VCaP (cell line): Measurements from ENCODE around the gene TMEM259.

Experiments
- H3K27ac ChIP-seq: fragments of 450-650 bp; 2 replicates; pipeline ENCODE4 v1.5.1; 2017
- TF ChIP-seq, protein P1 (sequence below): fragments of 450-650 bp; conservative IDR thresholded peaks from 2 replicates; pipeline ENCODE4 v1.5.1; 2017; ENCODE audit warnings: mild to moderate bottlenecking, moderate library complexity

Gene TMEM259

DNA sequence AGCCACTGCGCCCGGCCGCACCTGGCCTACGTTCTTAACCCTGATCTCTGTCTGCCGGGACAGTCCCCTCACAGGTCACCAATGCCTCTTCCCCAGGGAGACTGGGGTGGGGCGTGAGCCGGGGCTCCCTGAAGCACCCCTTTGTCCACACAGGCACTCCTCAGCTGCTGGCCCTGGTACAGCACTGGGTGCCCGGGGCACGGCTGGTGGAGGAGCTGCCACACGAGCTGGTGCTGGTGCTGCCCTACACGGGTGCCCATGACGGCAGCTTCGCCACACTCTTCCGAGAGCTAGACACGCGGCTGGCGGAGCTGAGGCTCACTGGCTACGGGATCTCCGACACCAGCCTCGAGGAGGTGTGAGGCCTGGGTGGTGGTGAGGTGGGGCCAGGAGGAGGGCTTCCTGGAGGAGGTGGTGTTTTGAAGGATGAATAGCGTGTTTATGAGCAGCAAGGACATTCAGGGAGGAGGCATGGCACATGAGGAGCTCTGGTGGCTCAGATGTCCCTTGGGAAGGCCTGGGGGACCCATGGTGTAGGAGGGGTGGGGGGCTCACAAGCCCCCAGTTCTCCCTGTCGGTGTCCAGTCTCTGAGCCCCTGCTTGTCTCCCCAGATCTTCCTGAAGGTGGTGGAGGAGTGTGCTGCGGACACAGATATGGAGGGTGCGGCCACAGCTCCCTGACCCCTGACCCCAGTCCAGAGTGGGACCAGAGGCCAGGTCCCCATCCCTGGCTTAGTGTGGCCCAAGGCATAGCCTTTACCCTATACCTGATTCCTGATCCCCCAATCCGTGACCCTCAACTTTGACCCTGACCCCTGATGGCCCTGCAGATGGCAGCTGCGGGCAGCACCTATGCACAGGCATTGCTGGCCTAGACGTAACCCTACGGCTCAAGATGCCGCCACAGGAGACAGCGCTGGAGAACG, 32.5 kb upstream of the TMEM259 start:
- TF ChIP-seq, protein P1, sequence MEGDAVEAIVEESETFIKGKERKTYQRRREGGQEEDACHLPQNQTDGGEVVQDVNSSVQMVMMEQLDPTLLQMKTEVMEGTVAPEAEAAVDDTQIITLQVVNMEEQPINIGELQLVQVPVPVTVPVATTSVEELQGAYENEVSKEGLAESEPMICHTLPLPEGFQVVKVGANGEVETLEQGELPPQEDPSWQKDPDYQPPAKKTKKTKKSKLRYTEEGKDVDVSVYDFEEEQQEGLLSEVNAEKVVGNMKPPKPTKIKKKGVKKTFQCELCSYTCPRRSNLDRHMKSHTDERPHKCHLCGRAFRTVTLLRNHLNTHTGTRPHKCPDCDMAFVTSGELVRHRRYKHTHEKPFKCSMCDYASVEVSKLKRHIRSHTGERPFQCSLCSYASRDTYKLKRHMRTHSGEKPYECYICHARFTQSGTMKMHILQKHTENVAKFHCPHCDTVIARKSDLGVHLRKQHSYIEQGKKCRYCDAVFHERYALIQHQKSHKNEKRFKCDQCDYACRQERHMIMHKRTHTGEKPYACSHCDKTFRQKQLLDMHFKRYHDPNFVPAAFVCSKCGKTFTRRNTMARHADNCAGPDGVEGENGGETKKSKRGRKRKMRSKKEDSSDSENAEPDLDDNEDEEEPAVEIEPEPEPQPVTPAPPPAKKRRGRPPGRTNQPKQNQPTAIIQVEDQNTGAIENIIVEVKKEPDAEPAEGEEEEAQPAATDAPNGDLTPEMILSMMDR = no peak
- H3K27ac ChIP-seq = no peak overlapping the region

DNA sequence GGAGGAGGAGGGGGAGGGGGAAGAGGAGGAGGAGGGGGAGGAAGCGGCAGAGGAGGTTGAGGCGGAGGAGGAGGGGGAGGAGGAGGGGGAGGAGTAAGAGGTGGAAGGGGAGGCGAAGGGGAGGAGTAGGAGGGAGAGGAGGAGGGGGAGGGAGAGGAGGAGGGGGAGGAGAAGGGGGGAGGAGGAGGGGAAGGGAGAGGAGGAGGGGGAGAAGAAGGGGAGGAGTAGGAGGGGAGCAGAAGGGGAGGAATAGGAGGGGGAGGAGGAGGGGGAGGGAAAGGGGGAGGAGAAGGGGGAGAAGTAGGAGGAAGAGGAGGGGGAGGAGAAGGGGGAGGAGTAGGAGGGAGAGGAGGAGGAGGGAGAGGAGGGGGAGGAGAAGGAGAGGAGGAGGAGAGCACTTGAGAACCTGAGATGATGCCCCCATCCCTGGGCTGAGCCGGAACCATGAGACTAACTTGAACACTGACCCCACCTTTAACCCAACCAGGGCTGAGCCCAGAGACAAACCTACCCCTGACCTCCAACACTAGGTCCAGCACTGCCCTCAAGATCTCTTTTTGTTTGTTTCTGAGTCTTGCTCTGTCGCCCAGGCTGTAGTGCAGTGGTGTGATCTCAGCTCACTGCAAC, 31.5 kb upstream of the TMEM259 start:
- no peak overlapping the region for H3K27ac ChIP-seq
- TF ChIP-seq, protein P1 = no peak

DNA sequence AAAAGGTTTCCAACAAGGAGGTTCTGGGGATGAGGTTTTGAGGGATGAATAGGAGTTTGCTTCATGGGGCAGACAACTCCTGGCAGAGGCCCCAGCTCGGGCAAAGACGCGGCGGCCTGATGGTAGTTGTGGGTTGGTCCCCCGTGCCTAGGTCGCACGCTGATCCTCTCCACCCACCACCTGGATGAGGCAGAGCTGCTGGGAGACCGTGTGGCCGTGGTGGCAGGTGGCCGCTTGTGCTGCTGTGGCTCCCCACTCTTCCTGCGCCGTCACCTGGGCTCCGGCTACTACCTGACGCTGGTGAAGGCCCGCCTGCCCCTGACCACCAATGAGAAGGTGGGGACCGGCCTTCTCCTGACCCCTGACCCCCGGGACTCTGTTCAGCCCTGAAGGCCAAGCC, 30.9 kb upstream of the TMEM259 start:
- TF ChIP-seq, protein P1 = no peak
- no peak overlapping the region for H3K27ac ChIP-seq

DNA sequence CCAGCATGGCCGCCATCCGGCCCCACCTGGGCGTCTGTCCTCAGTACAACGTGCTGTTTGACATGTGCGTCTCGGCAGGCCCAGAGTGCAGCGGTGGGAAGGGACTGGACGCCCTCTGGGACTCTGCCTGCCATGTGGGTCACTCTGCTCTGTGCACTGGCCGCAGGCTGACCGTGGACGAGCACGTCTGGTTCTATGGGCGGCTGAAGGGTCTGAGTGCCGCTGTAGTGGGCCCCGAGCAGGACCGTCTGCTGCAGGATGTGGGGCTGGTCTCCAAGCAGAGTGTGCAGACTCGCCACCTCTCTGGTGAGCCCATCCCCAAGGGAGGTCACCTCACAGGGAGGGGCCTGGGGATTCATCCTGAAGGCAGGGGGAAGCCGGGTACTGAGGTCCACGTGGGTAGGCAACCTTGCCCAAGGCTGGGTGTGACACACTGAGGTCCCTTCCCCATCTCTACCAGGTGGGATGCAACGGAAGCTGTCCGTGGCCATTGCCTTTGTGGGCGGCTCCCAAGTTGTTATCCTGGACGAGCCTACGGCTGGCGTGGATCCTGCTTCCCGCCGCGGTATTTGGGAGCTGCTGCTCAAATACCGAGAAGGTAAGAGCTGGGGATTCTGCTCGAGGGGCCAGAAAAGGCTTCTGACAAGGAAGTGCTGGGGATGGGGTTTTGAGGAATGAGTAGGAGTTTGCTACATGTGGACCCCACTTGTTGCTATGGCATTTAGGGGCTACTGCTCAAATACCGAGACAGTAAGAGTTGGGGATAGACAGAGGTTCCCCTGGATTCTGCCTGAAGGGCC, 30.3 kb upstream of the TMEM259 start:
- TF ChIP-seq, protein P1 = no peak
- no peak overlapping the region for H3K27ac ChIP-seq

DNA sequence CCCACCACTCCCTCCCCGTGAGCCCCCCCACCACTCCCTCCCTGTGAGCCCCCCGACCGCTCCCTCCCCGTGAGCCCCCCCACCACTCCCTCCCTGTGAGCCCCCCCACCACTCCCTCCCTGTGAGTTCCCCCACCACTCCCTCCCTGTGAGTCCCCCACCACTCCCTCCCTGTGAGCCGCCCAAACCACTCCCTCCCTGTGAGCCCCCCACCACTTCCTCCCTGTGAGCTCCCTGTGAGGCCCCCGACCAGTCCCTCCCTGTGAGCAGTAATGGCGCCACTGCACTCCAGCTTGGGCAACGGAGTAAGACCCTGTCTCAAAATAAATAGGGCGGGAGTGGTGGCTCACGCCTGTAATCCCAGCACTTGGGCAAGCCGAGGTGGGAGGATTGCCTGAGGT, 28.9 kb upstream of the TMEM259 start:
- no peak overlapping the region for H3K27ac ChIP-seq
- TF ChIP-seq, protein P1 = no peak

DNA sequence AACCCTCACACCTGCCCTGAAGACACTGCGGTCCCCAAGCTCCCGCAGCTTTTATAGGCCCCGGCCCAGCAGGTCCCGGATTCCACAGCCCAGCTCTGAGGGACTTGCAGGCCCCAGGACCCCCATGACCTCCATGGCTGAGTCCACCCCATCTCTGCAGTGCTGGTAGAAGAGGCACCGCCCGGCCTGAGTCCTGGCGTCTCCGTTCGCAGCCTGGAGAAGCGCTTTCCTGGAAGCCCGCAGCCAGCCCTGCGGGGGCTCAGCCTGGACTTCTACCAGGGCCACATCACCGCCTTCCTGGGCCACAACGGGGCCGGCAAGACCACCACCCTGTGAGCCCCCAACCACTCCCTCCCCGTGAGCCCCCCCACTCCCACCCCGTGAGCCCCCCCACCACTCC, 28.2 kb upstream of the TMEM259 start:
- TF ChIP-seq, protein P1 = no peak
- no peak overlapping the region for H3K27ac ChIP-seq

DNA sequence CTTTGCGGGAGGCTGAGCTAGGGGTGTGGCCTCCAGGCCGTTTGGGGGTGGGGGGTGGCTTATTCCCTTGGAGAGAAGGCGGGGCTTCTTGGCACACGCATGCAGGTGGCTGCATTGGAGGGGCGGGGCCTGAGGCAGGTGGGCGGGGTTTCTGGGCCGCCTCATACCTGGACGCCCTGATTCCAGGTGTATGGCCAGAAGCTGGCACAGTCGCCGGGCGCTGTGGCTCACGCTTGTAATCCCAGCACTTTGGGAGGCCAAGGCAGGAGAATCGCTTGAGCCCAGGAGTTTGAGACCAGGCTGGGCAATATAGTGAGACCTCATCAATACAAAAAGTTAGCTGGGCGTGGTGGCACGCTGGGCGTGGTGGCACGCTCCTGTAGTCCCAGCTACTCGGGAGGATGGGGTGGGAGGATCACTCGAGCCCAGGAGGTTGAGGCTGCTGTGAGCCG, 26.8 kb upstream of the TMEM259 start:
- TF ChIP-seq, protein P1 = no peak
- no peak overlapping the region for H3K27ac ChIP-seq
